Right lobe of liver (tissue), 6 donors: ENCODE data around the gene ZNF219. TPM values are rescaled to one million over a fixed set of nuclear protein-coding genes. Genes with fewer than 3 reads are reported as not detected.

ENCODE experiments used
- ATAC-seq, 4 donors: fragments of 200-7000 bp; cut with Tn5 transposase; one replicate each; pipeline ENCODE4 v1.9.1; 2020; ENCODE audit warnings: mild to moderate bottlenecking in 4 of 4, moderate library complexity in 4 of 4
- DNase-seq, 3 donors: peaks; one replicate each; pipeline ENCODE4 v3.0.0-alpha.2; 2020
- H3K27ac ChIP-seq, 3 donors: fragments of 200-600 bp; one replicate each; pipeline ENCODE4 v1.8.0; 2022
- H3K27me3 ChIP-seq, 2 donors: fragments of 200-600 bp; one replicate each; pipeline ENCODE4 v1.8.0; 2022
- H3K36me3 ChIP-seq, 4 donors: fragments of 200-600 bp; sonication (generic) in 1 of 4; one replicate each; pipeline versions ENCODE4 v1.5.1 to v1.8.0; 2017 to 2022; ENCODE audit warnings: control low read depth in 1 of 4
- H3K4me1 ChIP-seq, 4 donors: fragments of 200-600 bp; sonication (generic) in 1 of 4; one replicate each; pipeline versions ENCODE4 v1.5.1 to v1.8.0; 2017 to 2022; ENCODE audit warnings: control low read depth in 1 of 4
- H3K4me3 ChIP-seq, 3 donors: fragments of 200-600 bp; one replicate each; pipeline ENCODE4 v1.8.0; 2022
- H3K9me3 ChIP-seq, 4 donors: fragments of 200-600 bp; sonication (generic) in 1 of 4; one replicate each; pipeline versions ENCODE4 v1.5.1 to v1.8.0; 2017 to 2022; ENCODE audit warnings: control low read depth in 1 of 4
- POLR2A ChIP-seq: fragments of 450-650 bp; IDR thresholded peaks from one replicate; pipeline ENCODE4 v1.6.1; 2017; ENCODE audit warnings: antibody characterized with exemption, mild to moderate bottlenecking
- WGBS: methylation state at CpG from one replicate; pipeline ENCODE4 v1.1.6; 2018; ENCODE audit warnings: low coverage, low lambda C conversion rate; ENCODE audit not compliant: insufficient coverage; ENCODE audit errors: missing lambda C conversion rate; 5-methylcytosine and 5-hydroxymethylcytosine counted together
- intact Hi-C, 2 donors: fragments of 100-400 bp; cut with DNase I; formaldehyde crosslinking; loops; one replicate each; pipeline versions ENCODE4 v1.11.2 to v1.14.1; 2022
- total RNA-seq, 6 experiments: library from RNA; depleted of rRNA in 2 of 6; stranded (reverse); fragments of >200 nt in 2 of 6; fragmentation: NEBNext Ultra II Directional in 3 of 6; extraction: Animal tissue kit (Norgen Biotek cat#: 25700) in 3 of 6; gene quantifications; one replicate each; pipeline versions ENCODE4 v1.1.0 to v1.2.4, GENCODE V29; 2016 to 2023
- TF ChIP-seq, protein P1 (sequence below), 4 donors: fragments of 200-600 bp in 3 of 4; fragments of 450-650 bp in 1 of 4; IDR thresholded peaks; one replicate each; pipeline versions ENCODE4 v1.5.1 to v1.8.0; 2016 to 2022; ENCODE audit warnings: antibody characterized with exemption in 4 of 4, mild to moderate bottlenecking in 2 of 4
- donor health status: DM: no; HTN: yes; CAD: no.
- donor health status: DM: no; HTN: no; CAD: no.
- donor health status: DM: no; HTN: no; CAD: no.
- donor health status: DM: no; HTN: yes; CAD: no.
- donor health status: DM: no; HTN: yes; CAD: no.

ZNF219 gene
- total RNA-seq, 6 experiments from 2014 or later = 6.9 to 20.6 (median 9.3) TPM

DNA sequence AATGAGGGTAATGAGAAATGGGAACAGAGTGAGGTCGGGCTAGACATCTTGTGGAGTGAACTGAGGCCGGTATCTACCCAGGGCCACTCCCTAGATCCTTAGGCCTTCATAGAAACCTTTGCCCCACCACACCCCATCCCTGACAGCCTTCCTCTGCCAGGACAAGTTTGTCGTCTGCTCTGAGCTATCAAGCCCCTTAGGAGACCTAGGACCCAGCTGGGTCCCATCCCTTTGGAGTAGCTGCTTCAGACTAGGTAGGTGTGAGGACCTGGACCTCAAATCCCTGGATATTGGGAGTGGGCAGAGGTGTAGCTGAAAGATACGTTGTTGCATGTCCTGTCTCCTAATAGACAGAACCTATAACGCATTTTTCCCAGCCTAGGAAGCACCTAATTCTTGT is 2.5 kb upstream of the ZNF219 start, which contains the start of gene TMEM253:
TSS of gene TMEM253 (plus strand) at position 136 of the 400 bp plus-strand sequence. CDS start 278 bp downstream, outside the sequence.
- DNase-seq = no peak
- ATAC-seq = no peak
- H3K27ac ChIP-seq = no peak within 1 kb of the TSS
- H3K27me3 ChIP-seq = no peaks in the 10 kb centered on the region
- TF ChIP-seq, protein P1, sequence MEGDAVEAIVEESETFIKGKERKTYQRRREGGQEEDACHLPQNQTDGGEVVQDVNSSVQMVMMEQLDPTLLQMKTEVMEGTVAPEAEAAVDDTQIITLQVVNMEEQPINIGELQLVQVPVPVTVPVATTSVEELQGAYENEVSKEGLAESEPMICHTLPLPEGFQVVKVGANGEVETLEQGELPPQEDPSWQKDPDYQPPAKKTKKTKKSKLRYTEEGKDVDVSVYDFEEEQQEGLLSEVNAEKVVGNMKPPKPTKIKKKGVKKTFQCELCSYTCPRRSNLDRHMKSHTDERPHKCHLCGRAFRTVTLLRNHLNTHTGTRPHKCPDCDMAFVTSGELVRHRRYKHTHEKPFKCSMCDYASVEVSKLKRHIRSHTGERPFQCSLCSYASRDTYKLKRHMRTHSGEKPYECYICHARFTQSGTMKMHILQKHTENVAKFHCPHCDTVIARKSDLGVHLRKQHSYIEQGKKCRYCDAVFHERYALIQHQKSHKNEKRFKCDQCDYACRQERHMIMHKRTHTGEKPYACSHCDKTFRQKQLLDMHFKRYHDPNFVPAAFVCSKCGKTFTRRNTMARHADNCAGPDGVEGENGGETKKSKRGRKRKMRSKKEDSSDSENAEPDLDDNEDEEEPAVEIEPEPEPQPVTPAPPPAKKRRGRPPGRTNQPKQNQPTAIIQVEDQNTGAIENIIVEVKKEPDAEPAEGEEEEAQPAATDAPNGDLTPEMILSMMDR (IDR thresholded peaks at IDR 0.05) = no peak
- no peak for TF ChIP-seq POLR2A
- H3K4me3 ChIP-seq = no peak within 1 kb of the TSS
- H3K36me3 ChIP-seq = no peaks in the 10 kb centered on the region
- H3K9me3 ChIP-seq = no peaks in the 10 kb centered on the region
- peaks cover 0 to 37% (median 20%) of the 10 kb centered on the region in 4 donors for H3K4me1 ChIP-seq
- intact Hi-C loops = loop anchor here in 1 of 2 donors (5.0 kb wide), 1 partner anchor 44 kb away; the partner anchor contains the start of gene RNASE8
- 71% methylated on average over 1 of the region's 5 CpGs for WGBS

DNA sequence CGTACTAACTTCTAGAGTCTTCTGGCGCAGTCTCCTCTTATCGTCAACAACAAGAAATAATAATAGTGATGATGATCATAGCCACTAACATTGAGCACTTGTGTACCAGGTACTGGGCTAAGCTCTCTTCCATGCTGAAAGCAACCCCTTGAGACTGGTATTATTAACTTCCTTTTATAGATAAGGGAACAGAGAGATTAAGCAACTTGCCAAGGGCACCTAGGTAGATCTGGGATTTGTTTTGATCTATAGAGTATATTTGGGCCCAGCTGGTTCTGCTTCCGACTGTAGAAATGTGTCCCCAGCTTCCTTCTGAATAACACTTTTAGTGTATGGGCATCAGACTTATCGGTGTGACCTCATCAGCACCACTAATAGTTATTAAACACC is 1.1 kb upstream of the ZNF219 start:
- peaks cover 0 to 23% (median 8%) of the 10 kb centered on the region in 4 donors for H3K4me1 ChIP-seq
- H3K4me3 ChIP-seq = no peak overlapping the region

DNA sequence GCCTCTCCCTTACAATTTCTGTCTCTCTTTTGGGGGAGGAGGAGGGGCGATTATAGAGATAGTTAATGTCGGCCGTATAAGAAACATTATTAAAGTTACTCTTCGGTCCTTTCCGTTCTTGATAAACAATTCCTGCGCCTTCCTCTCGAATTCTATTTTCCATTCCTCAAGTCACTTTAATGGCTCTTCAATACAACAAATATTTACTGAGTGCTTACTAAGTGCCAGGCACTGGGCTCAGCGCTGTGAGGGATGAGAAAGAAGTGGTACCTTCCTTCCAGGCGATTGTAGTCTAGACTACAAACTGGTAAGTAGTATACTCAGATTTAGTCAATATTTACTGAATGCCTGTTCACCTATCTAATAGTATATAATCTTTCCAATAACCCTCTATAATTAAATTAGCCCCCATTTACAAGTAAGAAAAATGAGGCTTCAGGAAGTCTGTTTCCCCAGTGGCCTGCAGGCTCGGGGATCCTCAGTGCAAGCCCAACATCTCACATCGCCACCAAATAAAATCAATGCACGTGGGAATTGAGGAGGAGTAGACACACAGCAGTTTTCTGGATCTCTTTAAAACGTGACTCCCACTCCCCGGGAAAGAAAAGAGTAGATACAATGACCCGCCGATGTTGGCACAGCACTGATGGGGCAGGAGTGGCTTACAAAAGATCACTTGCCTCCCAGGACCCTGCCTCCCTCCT is 589 bp upstream of the ZNF219 start:
- ATAC-seq (no peak), DNase-seq (no peak)
- TF ChIP-seq, protein P1 (IDR thresholded peaks at IDR 0.05) = no peak
- TF ChIP-seq POLR2A = no peak
- Histone ChIP-seq H3K27me3 (no peaks in the 10 kb centered on the region), H3K4me1 (peaks cover 0 to 20% (median 8%) of the 10 kb centered on the region in 4 donors), H3K4me3 (peak overlapping the region; percentile 44 to 59 (median 54)), H3K9me3 (no peaks in the 10 kb centered on the region), H3K27ac (peak overlapping the region; percentile 52 to 73 (median 57)), H3K36me3 (no peaks in the 10 kb centered on the region)
- intact Hi-C loops = loop anchor here in 1 of 2 donors (10.0 kb wide), 1 partner anchor 84 kb away; no protein-coding TSS in a partner anchor
- 12% methylated on average over 16 of the region's 16 CpGs for WGBS

More for the DNA sequence above, 1.1 kb upstream of the ZNF219 start:
- DNase-seq (no peak), ATAC-seq (no peak)
- H3K9me3 ChIP-seq = no peaks in the 10 kb centered on the region
- TF ChIP-seq, protein P1 (IDR thresholded peaks at IDR 0.05) = no peak
- TF ChIP-seq POLR2A = no peak
- WGBS = 85% methylated on average over 5 of the region's 5 CpGs
- H3K36me3 ChIP-seq = no peaks in the 10 kb centered on the region
- H3K27ac ChIP-seq = no peak overlapping the region
- H3K27me3 ChIP-seq = no peaks in the 10 kb centered on the region
- intact Hi-C loops = loop anchor here in 1 of 2 donors (10.0 kb wide), 1 partner anchor 85 kb away; no protein-coding TSS in a partner anchor

DNA sequence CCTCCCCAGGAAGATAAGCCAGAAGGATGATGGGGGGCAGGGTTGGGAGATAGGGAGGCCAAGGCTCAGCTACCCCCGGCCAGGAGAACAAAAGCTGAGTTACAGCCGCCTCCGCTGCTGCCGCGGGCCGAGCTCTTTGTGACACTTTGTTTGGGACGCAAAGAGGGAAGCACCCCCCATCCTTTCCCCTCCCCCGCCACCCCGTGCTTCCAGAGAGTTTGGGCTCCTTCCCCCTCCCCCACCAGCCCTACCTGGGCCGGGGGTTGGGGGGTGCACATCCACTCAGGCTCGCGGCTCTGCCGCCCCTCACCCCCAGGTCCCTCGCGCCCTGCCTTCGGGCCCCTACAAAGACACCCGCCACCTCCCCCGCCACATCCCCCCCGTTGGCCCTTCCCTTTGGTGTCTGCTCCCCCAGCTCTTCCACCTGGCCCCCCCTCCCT is 799 bp downstream of the ZNF219 start:
- Histone ChIP-seq H3K4me1 (peaks cover 0 to 13% (median 4%) of the 10 kb centered on the region in 4 donors), H3K27me3 (no peaks in the 10 kb centered on the region), H3K9me3 (no peaks in the 10 kb centered on the region), H3K27ac (peak overlapping the region in 2 of 3 donors; percentile 33 to 57), H3K36me3 (no peaks in the 10 kb centered on the region), H3K4me3 (peak overlapping the region in 2 of 3 donors; percentile 26 to 54)
- intact Hi-C loops = loop anchor here in 1 of 2 donors (10.0 kb wide), 1 partner anchor 83 kb away; no protein-coding TSS in a partner anchor
- peak; percentile 12 to 34 (median 25) for ATAC-seq
- TF ChIP-seq POLR2A = no peak
- TF ChIP-seq, protein P1 (IDR thresholded peaks at IDR 0.05) = no peak
- no CpG with 5 or more reads among the region's 19 CpGs for WGBS
- DNase-seq = no peak
